ENCODE data around the gene LSM2.

LSM2 gene

DNA sequence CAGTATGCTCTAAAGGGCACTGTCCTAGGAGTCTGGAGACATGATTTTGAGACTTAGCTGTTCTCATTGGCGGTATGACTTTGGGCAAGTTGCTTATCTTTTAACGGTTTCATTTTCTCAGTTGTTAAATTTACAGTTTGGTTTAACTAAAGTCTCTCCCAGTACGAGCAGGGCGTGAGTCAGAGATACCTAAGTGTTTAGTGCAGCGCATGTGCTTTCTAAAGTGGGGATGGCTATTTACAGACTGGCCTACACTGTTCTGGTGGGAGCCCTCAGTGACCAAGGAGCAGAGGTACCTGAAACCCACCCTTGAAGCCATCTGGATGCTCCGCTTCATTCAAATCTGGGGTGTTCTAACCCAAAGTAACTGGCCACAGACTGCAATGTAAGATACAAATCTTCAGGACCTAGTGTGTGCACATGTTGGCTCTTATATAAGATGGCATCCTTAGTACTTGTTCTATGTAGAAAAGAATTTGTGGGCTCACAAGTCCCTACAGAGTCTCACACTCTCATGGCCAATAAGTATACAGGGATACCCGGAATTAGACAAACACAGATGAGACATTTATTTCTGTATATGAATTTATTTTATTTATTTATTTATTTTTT lies 56.2 kb downstream of the LSM2 start:
- Histone ChIP-seq H3K27ac (ENCODE audit: low read length) (no peak overlapping the region), H3F3A (ENCODE audit: insufficient read depth, low read length) (no peaks in the 10 kb centered on the region), H3K4me3 (ENCODE audit: low read length) (no peak overlapping the region), H3K9me3 (replicated peaks; ENCODE audit: insufficient read depth, low read length) (no peaks in the 10 kb centered on the region), H3K4me1 (ENCODE audit: low read length) (no peaks in the 10 kb centered on the region), H3K36me3 (replicated peaks; ENCODE audit: insufficient read depth, low read length) (no peaks in the 10 kb centered on the region), H3K79me2 (ENCODE audit: low read length) (no peaks in the 10 kb centered on the region), H3K9me2 (replicated peaks; ENCODE audit: insufficient read depth, low read length) (no peaks in the 10 kb centered on the region), H3K4me2 (ENCODE audit: low read depth, low read length) (no peak overlapping the region), H4K20me1 (ENCODE audit: insufficient read depth, low read length) (no peaks in the 10 kb centered on the region), H2AFZ (ENCODE audit: low read length) (no peak overlapping the region), H3K9ac (ENCODE audit: low read length) (no peak overlapping the region), H3K27me3 (replicated peaks; ENCODE audit: insufficient read depth, low read length) (no peaks in the 10 kb centered on the region)
- TF ChIP-seq, protein P1, sequence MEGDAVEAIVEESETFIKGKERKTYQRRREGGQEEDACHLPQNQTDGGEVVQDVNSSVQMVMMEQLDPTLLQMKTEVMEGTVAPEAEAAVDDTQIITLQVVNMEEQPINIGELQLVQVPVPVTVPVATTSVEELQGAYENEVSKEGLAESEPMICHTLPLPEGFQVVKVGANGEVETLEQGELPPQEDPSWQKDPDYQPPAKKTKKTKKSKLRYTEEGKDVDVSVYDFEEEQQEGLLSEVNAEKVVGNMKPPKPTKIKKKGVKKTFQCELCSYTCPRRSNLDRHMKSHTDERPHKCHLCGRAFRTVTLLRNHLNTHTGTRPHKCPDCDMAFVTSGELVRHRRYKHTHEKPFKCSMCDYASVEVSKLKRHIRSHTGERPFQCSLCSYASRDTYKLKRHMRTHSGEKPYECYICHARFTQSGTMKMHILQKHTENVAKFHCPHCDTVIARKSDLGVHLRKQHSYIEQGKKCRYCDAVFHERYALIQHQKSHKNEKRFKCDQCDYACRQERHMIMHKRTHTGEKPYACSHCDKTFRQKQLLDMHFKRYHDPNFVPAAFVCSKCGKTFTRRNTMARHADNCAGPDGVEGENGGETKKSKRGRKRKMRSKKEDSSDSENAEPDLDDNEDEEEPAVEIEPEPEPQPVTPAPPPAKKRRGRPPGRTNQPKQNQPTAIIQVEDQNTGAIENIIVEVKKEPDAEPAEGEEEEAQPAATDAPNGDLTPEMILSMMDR (IDR thresholded peaks at IDR 0.05; ENCODE audit: low read length): no peak
- no peak for TF ChIP-seq EZH2 (optimal IDR thresholded peaks at IDR 0.05; ENCODE audit: low read depth, low read length)
- no peak for TF ChIP-seq EZH2phosphoT487 (IDR thresholded peaks at IDR 0.05; ENCODE audit: low read length)
- no peak for DNase-seq

- H3K4me1 ChIP-seq (ENCODE audit: low read length): no peaks in the 10 kb centered on the region
- no peaks in the 10 kb centered on the region for H4K20me1 ChIP-seq (ENCODE audit: insufficient read depth, low read length)
- no peak overlapping the region for H3K9ac ChIP-seq (ENCODE audit: low read length)
- no peaks in the 10 kb centered on the region for H3K9me2 ChIP-seq (replicated peaks; ENCODE audit: insufficient read depth, low read length)
- H3K4me3 ChIP-seq (ENCODE audit: low read length): no peak overlapping the region
- no peaks in the 10 kb centered on the region for H3K36me3 ChIP-seq (replicated peaks; ENCODE audit: insufficient read depth, low read length)
- no peak for TF ChIP-seq EZH2phosphoT487 (IDR thresholded peaks at IDR 0.05; ENCODE audit: low read length)
- TF ChIP-seq, protein P1 (IDR thresholded peaks at IDR 0.05; ENCODE audit: low read length): no peak
- no peak for TF ChIP-seq EZH2 (optimal IDR thresholded peaks at IDR 0.05; ENCODE audit: low read depth, low read length)
- no peaks in the 10 kb centered on the region for H3K9me3 ChIP-seq (replicated peaks; ENCODE audit: insufficient read depth, low read length)
- DNase-seq: no peak
- H3K4me2 ChIP-seq (ENCODE audit: low read depth, low read length): no peak overlapping the region
- H2AFZ ChIP-seq (ENCODE audit: low read length): no peak overlapping the region
- H3K27ac ChIP-seq (ENCODE audit: low read length): no peak overlapping the region
- H3K27me3 ChIP-seq (replicated peaks; ENCODE audit: insufficient read depth, low read length): no peaks in the 10 kb centered on the region
- no peaks in the 10 kb centered on the region for H3F3A ChIP-seq (ENCODE audit: insufficient read depth, low read length)
- H3K79me2 ChIP-seq (ENCODE audit: low read length): no peaks in the 10 kb centered on the region
Measured at GRCh38 chr6:31749301-31750036, 57.3 kb downstream of the LSM2 start.
